Epithelial cell of proximal tubule (primary cell): ENCODE results near the gene PGAP3. TPM values are rescaled to one million over a fixed set of nuclear protein-coding genes. Genes with fewer than 3 reads are reported as not detected.

Experiments used
- DNase-seq: peaks from one replicate; pipeline ENCODE4 v3.0.0-alpha.2; 2011; ENCODE audit warnings: low read depth
- H3K4me3 ChIP-seq: 2 replicates; pipeline ENCODE4 v1.5.1; 2011; ENCODE audit warnings: low read depth, mild to moderate bottlenecking, low read length
- total RNA-seq: library from RNA; depleted of rRNA; stranded (reverse); fragments of >200 nt; gene quantifications from 2 replicates; pipeline ENCODE4 v1.2.3, GENCODE V29; 2015
- TF ChIP-seq, protein P1 (sequence below): conservative IDR thresholded peaks from 2 replicates; pipeline ENCODE4 v1.5.1; 2012; ENCODE audit warnings: low read depth, mild to moderate bottlenecking, low read length

The PGAP3 gene
- total RNA-seq, 1 donor from 2014 or later = 11.2 TPM

DNA sequence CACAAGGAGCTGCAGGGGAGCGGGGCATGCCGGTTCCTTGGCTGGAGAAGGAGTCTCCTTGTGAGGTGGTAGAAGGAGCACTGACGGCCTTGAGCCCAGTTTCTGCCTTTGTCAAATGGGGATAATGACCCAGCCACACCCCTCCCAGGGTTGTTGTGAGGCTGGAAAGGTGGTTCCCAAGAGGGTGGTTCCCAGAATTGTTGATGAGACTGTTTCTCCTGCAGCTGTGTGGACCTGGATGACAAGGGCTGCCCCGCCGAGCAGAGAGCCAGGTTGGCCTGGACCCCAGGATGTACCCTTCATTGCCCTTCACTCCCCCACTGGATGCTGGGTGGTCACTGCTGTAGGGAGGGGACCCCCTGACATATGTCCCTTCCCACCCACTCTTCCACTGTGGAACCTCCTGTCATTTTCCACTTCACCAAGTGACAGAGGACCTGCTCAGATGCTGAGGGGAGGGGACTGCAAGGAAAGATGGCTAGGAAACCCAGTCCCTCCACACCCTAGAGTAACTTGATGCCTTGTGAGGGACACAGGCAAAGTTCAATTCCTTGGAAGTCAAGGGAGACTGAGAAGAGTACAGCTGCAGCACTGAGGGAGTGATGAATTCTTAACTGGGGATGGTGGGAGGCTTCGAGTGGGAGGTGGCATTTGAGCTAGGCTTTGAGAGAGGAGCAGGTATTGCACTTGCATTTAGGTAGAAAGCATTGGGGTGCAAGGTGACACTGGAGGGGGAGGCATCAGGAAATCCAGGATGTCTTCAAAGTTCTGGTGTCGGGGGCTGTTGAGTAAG is 31.9 kb upstream of the PGAP3 start:
- no peak for DNase-seq

GRCh38 chr17:39717660-39718059 is 29.8 kb upstream of the PGAP3 start:
- H3K4me3 ChIP-seq = no peak overlapping the region
- TF ChIP-seq, protein P1, sequence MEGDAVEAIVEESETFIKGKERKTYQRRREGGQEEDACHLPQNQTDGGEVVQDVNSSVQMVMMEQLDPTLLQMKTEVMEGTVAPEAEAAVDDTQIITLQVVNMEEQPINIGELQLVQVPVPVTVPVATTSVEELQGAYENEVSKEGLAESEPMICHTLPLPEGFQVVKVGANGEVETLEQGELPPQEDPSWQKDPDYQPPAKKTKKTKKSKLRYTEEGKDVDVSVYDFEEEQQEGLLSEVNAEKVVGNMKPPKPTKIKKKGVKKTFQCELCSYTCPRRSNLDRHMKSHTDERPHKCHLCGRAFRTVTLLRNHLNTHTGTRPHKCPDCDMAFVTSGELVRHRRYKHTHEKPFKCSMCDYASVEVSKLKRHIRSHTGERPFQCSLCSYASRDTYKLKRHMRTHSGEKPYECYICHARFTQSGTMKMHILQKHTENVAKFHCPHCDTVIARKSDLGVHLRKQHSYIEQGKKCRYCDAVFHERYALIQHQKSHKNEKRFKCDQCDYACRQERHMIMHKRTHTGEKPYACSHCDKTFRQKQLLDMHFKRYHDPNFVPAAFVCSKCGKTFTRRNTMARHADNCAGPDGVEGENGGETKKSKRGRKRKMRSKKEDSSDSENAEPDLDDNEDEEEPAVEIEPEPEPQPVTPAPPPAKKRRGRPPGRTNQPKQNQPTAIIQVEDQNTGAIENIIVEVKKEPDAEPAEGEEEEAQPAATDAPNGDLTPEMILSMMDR = no peak
- DNase-seq = no peak

More for the DNA sequence above, 31.9 kb upstream of the PGAP3 start:
- no peak overlapping the region for H3K4me3 ChIP-seq
- TF ChIP-seq, protein P1 = no peak

DNA sequence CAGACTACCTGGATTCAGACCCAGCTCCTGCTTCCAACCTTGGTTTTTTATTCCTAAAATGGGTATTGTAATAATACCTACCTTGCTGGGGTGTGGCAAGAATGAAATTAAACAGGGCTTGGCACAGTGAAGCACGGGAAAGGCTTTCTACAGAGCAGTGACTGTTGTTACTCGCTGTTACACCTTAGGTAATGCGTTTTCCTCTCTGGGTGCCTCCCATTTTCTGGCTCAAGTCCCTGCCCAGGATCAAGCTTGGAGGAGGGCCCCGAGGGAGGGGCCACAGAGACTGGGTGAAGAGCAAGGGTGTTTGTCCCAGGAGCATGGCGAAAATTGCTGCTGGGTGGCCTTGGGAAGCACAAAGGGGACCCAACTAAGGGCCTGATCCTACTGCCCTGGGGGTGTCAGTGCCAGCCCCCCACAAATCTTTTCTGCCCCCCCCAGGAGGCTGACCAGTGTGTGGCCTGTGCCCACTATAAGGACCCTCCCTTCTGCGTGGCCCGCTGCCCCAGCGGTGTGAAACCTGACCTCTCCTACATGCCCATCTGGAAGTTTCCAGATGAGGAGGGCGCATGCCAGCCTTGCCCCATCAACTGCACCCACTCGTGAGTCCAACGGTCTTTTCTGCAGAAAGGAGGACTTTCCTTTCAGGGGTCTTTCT is 29.2 kb upstream of the PGAP3 start:
- H3K4me3 ChIP-seq = no peak overlapping the region
- no peak for DNase-seq
- TF ChIP-seq, protein P1 = no peak

- no peak for DNase-seq
- TF ChIP-seq, protein P1 = no peak
- no peak overlapping the region for H3K4me3 ChIP-seq
Measured at GRCh38 chr17:39716073-39716818, 28.4 kb upstream of the PGAP3 start.

GRCh38 chr17:39715375-39716072 is 27.7 kb upstream of the PGAP3 start:
- no peak overlapping the region for H3K4me3 ChIP-seq
- no peak for DNase-seq
- TF ChIP-seq, protein P1 = no peak

GRCh38 chr17:39714234-39714633 is 26.4 kb upstream of the PGAP3 start:
- TF ChIP-seq, protein P1 = no peak
- DNase-seq = no peak
- H3K4me3 ChIP-seq = no peak overlapping the region
